GM21529 (cell line): ENCODE measurements around the gene CCDC30.
A peak's percentile ranks its signal among the peaks of the same experiment; 100 is the strongest.
"Not testable (repeated sequence)": the region's sequence is repeated elsewhere in the genome, so short reads cannot be mapped to it uniquely, and the experiment has no call there.

ENCODE experiments used
- ATAC-seq: cut with Tn5 transposase; IDR thresholded peaks from one replicate; pipeline ENCODE4 v1.9.1; 2021; ENCODE audit not compliant: unreplicated experiment

The CCDC30 gene

GRCh38 chr1:42450061-42450460, 13.0 kb upstream of the CCDC30 start:
- ATAC-seq, result no peak

DNA sequence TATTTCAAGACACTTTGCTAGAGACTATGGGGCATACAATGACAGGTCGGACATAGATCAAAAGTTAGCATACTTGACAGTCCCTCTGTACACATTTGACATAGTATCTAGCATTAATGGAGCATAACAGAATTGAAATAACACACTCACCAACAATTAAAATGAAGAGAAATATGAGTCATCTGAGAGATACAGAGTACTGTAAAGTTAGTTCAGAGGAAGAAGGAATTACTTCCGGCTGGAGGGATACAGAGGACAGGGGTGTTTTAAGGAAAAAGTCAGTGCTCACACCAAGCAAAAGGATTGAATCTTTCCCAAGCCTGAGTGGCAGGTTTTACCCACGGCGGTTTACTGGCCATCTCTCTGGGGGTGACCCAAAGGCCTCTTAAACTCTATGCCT, 9.7 kb upstream of the CCDC30 start:
- ATAC-seq, result no peak

GRCh38 chr1:42454403-42454802, 8.7 kb upstream of the CCDC30 start:
- no peak for ATAC-seq

GRCh38 chr1:42456010-42456753, 6.9 kb upstream of the CCDC30 start, which contains the start of the genes PPCS and ZMYND12:
TSS of gene PPCS (plus strand) at chr1:42456543. CDS start at chr1:42456566, 23 bp downstream.
TSS of gene ZMYND12 (minus strand) at chr1:42456022. CDS start at chr1:42455997, 25 bp downstream.
- peak; percentile 85 for ATAC-seq

DNA sequence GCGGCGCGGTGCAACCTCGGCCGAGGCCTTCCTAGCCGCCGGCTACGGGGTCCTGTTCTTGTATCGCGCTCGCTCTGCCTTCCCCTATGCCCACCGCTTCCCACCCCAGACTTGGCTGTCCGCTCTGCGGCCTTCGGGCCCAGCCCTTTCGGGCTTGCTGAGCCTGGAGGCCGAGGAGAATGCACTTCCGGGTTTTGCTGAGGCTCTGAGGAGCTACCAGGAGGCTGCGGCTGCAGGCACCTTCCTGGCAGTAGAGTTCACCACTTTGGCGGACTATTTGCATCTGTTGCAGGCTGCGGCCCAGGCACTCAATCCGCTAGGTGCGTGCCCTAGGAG, 6.4 kb upstream of the CCDC30 start:
- peak; percentile 58 for ATAC-seq

- ATAC-seq, result no peak
Measured at GRCh38 chr1:42461196-42461595, 1.9 kb upstream of the CCDC30 start.

DNA sequence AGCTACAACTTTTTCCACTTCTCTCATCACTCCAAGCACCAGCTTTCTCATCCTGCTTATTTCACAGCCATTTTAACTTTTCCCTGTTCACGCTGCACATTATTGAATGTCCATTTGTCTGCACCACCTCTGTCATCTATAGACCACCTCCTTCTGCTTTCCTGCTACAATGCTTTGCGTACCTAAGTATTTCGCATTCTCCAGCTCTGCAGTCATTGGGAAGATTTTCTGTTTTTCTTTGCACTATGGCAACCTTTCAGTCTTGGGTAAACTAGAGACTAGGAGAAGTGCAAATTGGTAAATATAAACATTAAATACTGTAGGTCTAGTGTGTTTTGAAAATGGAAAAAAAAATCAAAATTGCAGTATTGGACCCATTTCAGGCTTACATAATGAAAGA, 835 bp downstream of the CCDC30 start:
- ATAC-seq, result no peak

- no peak for ATAC-seq
Measured at GRCh38 chr1:42466030-42466429, 2.9 kb downstream of the CCDC30 start.

- ATAC-seq, result no peak
Measured at GRCh38 chr1:42469727-42470126, 6.6 kb downstream of the CCDC30 start.

DNA sequence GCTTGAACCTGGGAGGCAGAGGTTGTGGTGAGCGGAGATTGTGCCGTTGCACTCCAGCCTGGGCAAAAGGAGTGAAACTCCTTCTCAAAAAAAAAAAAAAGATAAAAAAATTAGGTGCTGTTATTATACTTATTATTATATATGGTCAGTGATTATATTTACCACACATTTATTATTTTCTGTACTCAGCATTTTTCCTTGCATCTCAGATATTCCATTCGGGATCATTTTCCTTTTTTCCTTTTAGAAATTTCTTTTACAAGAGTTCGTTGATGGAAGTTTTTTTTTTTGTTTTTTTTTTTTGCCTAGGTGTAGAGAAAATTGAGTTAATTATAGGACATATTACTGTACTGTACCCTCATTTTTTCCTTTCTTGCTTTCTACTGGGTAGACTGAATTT, 13.5 kb downstream of the CCDC30 start:
- ATAC-seq, result no peak

- ATAC-seq, result not testable (repeated sequence)
Measured at GRCh38 chr1:42477354-42477753, 14.3 kb downstream of the CCDC30 start.

- ATAC-seq, result no peak
Measured at GRCh38 chr1:42477775-42478174, 14.7 kb downstream of the CCDC30 start.

DNA sequence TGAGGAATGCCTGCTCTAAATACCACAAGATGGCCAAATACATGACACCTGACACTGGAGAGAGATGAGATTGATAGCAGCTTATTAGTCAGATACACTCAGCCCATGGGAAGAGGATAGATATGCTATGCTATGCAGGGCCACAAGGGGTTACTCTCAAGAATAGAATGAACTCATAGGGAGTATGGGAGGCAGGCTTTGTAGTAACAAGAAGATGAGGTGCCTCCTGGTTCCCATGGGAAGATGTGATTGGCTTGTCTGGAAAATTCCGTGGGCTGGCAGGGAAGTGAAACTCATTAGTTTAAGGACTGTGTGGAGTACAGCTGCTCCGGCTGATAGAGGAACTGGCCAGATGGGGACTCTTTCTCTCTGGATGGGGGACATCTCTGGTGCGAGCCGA, 16.5 kb downstream of the CCDC30 start:
- no peak for ATAC-seq

- no peak for ATAC-seq
Measured at GRCh38 chr1:42480921-42481320, 17.8 kb downstream of the CCDC30 start.

DNA sequence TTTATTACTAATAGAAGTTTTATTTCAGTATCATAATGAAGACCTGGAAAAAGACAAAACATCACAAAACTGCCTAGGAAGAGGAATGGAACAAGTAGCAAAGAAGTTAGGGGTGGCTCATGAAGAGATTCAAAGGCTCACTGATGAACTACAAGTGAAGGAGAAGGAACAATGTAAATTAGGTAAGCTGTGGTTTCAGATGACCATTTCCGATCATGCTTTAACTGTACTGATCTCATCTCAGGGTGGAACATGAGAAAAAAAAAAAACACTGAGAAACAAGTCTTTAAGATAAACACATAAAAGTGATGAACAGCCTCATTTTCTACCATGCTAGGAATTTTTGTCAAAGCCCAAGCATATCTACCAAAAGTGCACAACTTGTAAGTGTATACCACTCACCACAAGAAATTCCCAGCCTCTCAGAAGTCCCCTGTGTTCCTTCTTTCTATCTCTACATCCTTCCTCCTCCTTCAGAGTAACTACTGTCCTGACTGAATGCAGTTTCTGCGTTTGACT, 19.6 kb downstream of the CCDC30 start:
- no peak for ATAC-seq

- no peak for ATAC-seq
Measured at GRCh38 chr1:42484382-42484781, 21.3 kb downstream of the CCDC30 start.

DNA sequence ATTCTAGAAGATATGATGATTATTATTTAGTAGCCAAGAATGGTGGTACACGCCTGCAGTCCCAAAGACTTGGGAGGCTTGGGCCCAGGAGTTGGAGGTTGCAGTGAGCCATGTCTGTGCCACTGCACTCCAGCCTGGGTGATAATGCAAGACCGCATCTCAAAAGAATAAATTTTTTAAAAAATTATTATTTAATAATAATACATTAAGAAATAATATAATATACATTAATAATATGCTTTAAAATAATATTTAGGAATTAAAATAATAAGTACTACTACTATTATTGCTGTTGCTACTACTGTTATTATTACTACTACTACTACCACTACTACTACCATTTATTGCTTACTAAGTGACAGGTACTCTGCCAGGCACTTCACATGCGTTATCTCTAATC, 27.2 kb downstream of the CCDC30 start:
- ATAC-seq, result no peak

GRCh38 chr1:42502031-42502430, 38.9 kb downstream of the CCDC30 start:
- not testable (repeated sequence) for ATAC-seq

DNA sequence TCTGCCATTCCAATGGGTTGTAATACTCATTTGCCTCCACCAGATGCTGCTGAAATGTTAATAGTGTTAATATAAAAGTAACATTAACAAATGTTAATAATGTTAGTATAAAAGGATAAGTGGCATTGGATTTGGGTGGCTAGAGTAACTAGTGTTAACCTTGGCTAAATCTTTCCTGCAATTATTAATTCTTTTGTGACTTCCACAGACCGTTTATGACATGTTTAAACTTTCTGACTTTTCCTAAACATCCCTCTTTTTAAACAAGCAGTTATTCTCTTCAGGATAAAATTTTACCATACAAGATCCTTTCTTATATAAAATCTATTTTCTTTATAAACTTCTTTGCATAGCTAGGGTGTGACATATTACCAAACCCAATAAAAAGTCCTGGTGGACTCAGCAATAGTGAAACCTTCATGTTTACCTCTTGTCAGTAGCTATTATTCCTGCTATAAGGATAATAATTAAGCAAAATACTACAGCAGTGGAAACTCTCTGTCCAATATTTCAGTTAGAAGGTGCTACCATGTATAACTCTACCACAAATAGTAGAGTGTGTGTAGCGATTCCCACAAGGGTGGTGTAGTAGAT, 41.5 kb downstream of the CCDC30 start:
- no peak for ATAC-seq

- ATAC-seq, result no peak
Measured at GRCh38 chr1:42506576-42506975, 43.5 kb downstream of the CCDC30 start.

DNA sequence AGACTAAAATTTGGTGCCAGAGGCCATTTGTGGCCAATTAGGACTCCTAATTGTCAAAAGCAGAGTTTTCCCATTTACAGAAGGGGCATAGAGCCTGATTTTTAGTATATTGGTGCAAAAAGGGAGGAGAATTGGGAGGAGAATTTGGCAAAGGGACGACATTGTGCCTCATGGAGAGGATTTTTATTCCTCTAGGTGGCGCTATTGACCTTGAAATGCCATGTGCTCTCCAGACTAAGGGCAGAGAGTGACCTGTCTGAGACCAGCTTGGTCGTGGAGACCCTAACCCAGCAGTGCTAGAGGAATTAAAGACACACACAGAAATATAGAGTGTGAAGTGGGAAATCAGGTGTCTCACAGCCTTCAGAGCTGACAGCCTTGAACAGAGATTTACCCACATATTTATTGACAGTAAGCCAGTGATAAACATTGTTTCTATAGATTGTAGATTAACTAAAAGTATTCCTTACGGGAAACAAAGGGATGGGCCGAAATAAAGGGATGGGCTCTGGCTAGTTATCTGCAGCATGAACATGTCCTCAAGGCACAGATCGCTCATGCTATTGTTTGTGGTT, 48.6 kb downstream of the CCDC30 start:
- ATAC-seq, result not testable (repeated sequence)

GRCh38 chr1:42518908-42519307, 55.8 kb downstream of the CCDC30 start:
- ATAC-seq, result no peak
